Caco-2 (cell line): Measurements from ENCODE around the gene HS6ST2. TPM values are rescaled to one million over a fixed set of nuclear protein-coding genes. Genes with fewer than 3 reads are reported as not detected.

Experiments
- BruUV-seq: library from RNA; stranded (reverse); fragments of 400-500 nt; replicated peaks from 2 replicates; lab custom pipeline; 2021; lab: Mats Ljungman, UMichigan
- CTCF ChIA-PET: fragments of 300-600 bp; sonication (Branson Sonifier 250); formaldehyde crosslinking; loops from one replicate; lab custom pipeline; 2022; ENCODE audit warnings: antibody characterized with exemption; lab: Charles Lee
- POLR2A ChIA-PET: fragments of 300-600 bp; sonication (Branson Sonifier 250); formaldehyde crosslinking; loops from one replicate; lab custom pipeline; 2022; ENCODE audit warnings: antibody characterized with exemption; lab: Charles Lee
- DNase-seq, 2 experiments: peaks; one replicate each; pipeline versions ENCODE4 v3.0.0 to v3.0.0-alpha.2; 2020 to 2022
- H3K27me3 ChIP-seq: replicated peaks from 2 replicates; pipeline ENCODE4 v1.6.0; 2011; ENCODE audit warnings: low read length; ENCODE audit not compliant: control insufficient read depth, insufficient read depth
- H3K36me3 ChIP-seq: 2 replicates; pipeline ENCODE4 v1.5.1; 2011; ENCODE audit warnings: low read length; ENCODE audit not compliant: control insufficient read depth, insufficient read depth
- H3K4me1 ChIP-seq: fragments of 250-450 bp; sonication (Bioruptor Pico); 2 replicates; pipeline ENCODE4 v1.5.1; 2020; ENCODE audit warnings: mild to moderate bottlenecking
- H3K4me3 ChIP-seq: 2 replicates; pipeline ENCODE4 v1.5.1; 2011; ENCODE audit warnings: low read depth, mild to moderate bottlenecking, control low read depth, low read length
- H3K9me3 ChIP-seq: fragments of 250-450 bp; sonication (Bioruptor Pico); 2 replicates; pipeline ENCODE4 v1.5.1; 2020; ENCODE audit warnings: mild to moderate bottlenecking, moderate library complexity
- H3K27ac Mint-ChIP-seq: one replicate; pipeline ENCODE4 v1.8.0; 2022; ENCODE audit warnings: mixed read lengths; ENCODE audit not compliant: unreplicated experiment
- H3K27me3 Mint-ChIP-seq: one replicate; pipeline ENCODE4 v1.8.0; 2022; ENCODE audit warnings: mixed read lengths; ENCODE audit not compliant: insufficient read depth, unreplicated experiment
- H3K36me3 Mint-ChIP-seq: one replicate; pipeline ENCODE4 v1.8.0; 2022; ENCODE audit warnings: mild to moderate bottlenecking, mixed read lengths; ENCODE audit not compliant: insufficient read depth, unreplicated experiment
- H3K4me1 Mint-ChIP-seq: one replicate; pipeline ENCODE4 v1.8.0; 2022; ENCODE audit warnings: low read depth, mixed read lengths; ENCODE audit not compliant: unreplicated experiment
- H3K4me3 Mint-ChIP-seq: one replicate; pipeline ENCODE4 v1.8.0; 2022; ENCODE audit warnings: mild to moderate bottlenecking, moderate library complexity, mixed read lengths; ENCODE audit not compliant: unreplicated experiment
- H3K9me3 Mint-ChIP-seq: one replicate; pipeline ENCODE4 v1.8.0; 2022; ENCODE audit warnings: mixed read lengths; ENCODE audit not compliant: unreplicated experiment
- CTCF ChIP-seq, 2 experiments: fragments of 200-600 bp in 1 of 2; IDR thresholded peaks; 1 replicate in 1 of 2; 2 replicates in 1 of 2; pipeline versions ENCODE4 v1.5.1 to v1.8.0; 2011 to 2022; ENCODE audit warnings: antibody characterized with exemption in 1 of 2, control low read depth in 1 of 2, inconsistent platforms in 1 of 2, low read depth in 1 of 2, low read length in 1 of 2, mild to moderate bottlenecking in 1 of 2, moderate library complexity in 1 of 2; ENCODE audit not compliant: insufficient read depth in 1 of 2, severe bottlenecking in 1 of 2, unreplicated experiment in 1 of 2
- intact Hi-C: fragments of 100-400 bp; cut with micrococcal nuclease; formaldehyde crosslinking; loops from one replicate; pipeline ENCODE4 v1.10.0; 2022; ENCODE audit not compliant: unreplicated experiment
- total RNA-seq: library from RNA; stranded (reverse); gene quantifications from 2 replicates; pipeline ENCODE4 v1.2.3, GENCODE V29; 2022

Gene HS6ST2
- total RNA-seq, 1 experiment from 2014 or later, result 34.9 TPM

GRCh38 chrX:132916349-132916748 lies 42.1 kb downstream of the HS6ST2 start:
- peaks cover 12% of the 10 kb centered on the region for H3K9me3 Mint-ChIP-seq
- intact Hi-C loops, result no loop called here

GRCh38 chrX:132909643-132910042 lies 48.8 kb downstream of the HS6ST2 start:
- no TSS peak for BruUV-seq
- Mint-ChIP-seq H3K4me3 (no peak overlapping the region), H3K36me3 (no peaks in the 10 kb centered on the region), H3K4me1 (no peaks in the 10 kb centered on the region), H3K27me3 (no peaks in the 10 kb centered on the region), H3K9me3 (peaks cover 12% of the 10 kb centered on the region), H3K27ac (no peak overlapping the region)
- no peaks in the 10 kb centered on the region for H3K27me3 ChIP-seq
- intact Hi-C loops, result no loop called here
- no peaks in the 10 kb centered on the region for H3K4me1 ChIP-seq
- no peak overlapping the region for H3K4me3 ChIP-seq
- DNase-seq, result no peak
- no peaks in the 10 kb centered on the region for H3K36me3 ChIP-seq
- POLR2A ChIA-PET, result no interaction called here
- CTCF ChIA-PET, result no interaction called here
- H3K9me3 ChIP-seq, result no peaks in the 10 kb centered on the region
- TF ChIP-seq CTCF (IDR thresholded peaks at IDR 0.05; ENCODE audit: insufficient read depth in 1 of 2, low read depth in 1 of 2, low read length in 1 of 2, severe bottlenecking in 1 of 2, unreplicated experiment in 1 of 2), result no peak

More at GRCh38 chrX:132916349-132916748, 42.1 kb downstream of the HS6ST2 start:
- no peak for TF ChIP-seq CTCF (IDR thresholded peaks at IDR 0.05; ENCODE audit: insufficient read depth in 1 of 2, low read depth in 1 of 2, low read length in 1 of 2, severe bottlenecking in 1 of 2, unreplicated experiment in 1 of 2)
- ChIA-PET POLR2A (no interaction called here), CTCF (no interaction called here)
- Histone ChIP-seq H3K27me3 (no peaks in the 10 kb centered on the region), H3K36me3 (no peaks in the 10 kb centered on the region), H3K9me3 (no peaks in the 10 kb centered on the region), H3K4me1 (no peaks in the 10 kb centered on the region), H3K4me3 (no peak overlapping the region)
- H3K4me1 Mint-ChIP-seq, result peaks cover 6% of the 10 kb centered on the region
- BruUV-seq, result no TSS peak
- H3K27me3 Mint-ChIP-seq, result no peaks in the 10 kb centered on the region
- H3K36me3 Mint-ChIP-seq, result no peaks in the 10 kb centered on the region
- no peak overlapping the region for H3K27ac Mint-ChIP-seq
- no peak overlapping the region for H3K4me3 Mint-ChIP-seq
- no peak for DNase-seq

- Mint-ChIP-seq H3K9me3 (peaks cover 12% of the 10 kb centered on the region), H3K4me3 (no peak overlapping the region), H3K36me3 (no peaks in the 10 kb centered on the region), H3K4me1 (no peaks in the 10 kb centered on the region), H3K27me3 (no peaks in the 10 kb centered on the region), H3K27ac (no peak overlapping the region)
- ChIA-PET CTCF (no interaction called here), POLR2A (no interaction called here)
- intact Hi-C loops, result no loop called here
- H3K4me3 ChIP-seq, result no peak overlapping the region
- H3K36me3 ChIP-seq, result no peaks in the 10 kb centered on the region
- BruUV-seq, result no TSS peak
- no peaks in the 10 kb centered on the region for H3K4me1 ChIP-seq
- H3K9me3 ChIP-seq, result no peaks in the 10 kb centered on the region
- no peak for DNase-seq
- no peak for TF ChIP-seq CTCF (IDR thresholded peaks at IDR 0.05; ENCODE audit: insufficient read depth in 1 of 2, low read depth in 1 of 2, low read length in 1 of 2, severe bottlenecking in 1 of 2, unreplicated experiment in 1 of 2)
- H3K27me3 ChIP-seq, result no peaks in the 10 kb centered on the region
Measured at GRCh38 chrX:132908891-132909290, 49.5 kb downstream of the HS6ST2 start.
